ENCODE results near the gene RGS3.

- TF ChIP-seq CTCF (IDR thresholded peaks at IDR 0.05) (no peak), MAZ (IDR thresholded peaks at IDR 0.05; ENCODE audit: borderline replicate concordance, low read depth, low read length) (no peak), JUNB (IDR thresholded peaks at IDR 0.05) (no peak), PHF8 (IDR thresholded peaks at IDR 0.05; ENCODE audit: borderline replicate concordance, low read depth) (no peak), MAX (IDR thresholded peaks at IDR 0.05) (no peak), USF2 (IDR thresholded peaks at IDR 0.05) (no peak)
Measured at GRCh38 chr9:113624721-113625120, 161.2 kb downstream of the RGS3 start.

Data from A549 (cell line).